D341Med (cell line): Measurements from ENCODE around the gene PARD6G.
A peak's percentile ranks its signal among the peaks of the same experiment; 100 is the strongest.

Experiments
- DNase-seq: peaks from one replicate; pipeline ENCODE4 v3.0.0; 2012; ENCODE audit warnings: low spot score

Gene PARD6G

DNA sequence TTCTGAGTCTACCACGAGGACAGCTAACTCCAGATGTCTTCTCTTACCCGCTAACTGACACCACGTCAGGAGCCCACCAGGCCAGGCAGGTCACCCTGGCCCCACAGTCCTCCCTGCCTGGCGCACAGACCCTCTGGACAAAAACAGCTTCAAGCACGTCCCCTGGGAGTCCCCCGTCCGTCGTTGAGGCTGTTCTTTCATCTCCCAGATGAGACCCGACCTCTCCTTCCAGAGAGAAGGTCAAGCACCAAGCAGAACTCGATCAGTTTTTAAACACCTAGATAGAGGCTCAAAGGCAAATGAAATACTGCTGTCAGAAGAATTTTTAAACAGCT lies 57.8 kb downstream of the PARD6G start:
- no peak for DNase-seq

DNA sequence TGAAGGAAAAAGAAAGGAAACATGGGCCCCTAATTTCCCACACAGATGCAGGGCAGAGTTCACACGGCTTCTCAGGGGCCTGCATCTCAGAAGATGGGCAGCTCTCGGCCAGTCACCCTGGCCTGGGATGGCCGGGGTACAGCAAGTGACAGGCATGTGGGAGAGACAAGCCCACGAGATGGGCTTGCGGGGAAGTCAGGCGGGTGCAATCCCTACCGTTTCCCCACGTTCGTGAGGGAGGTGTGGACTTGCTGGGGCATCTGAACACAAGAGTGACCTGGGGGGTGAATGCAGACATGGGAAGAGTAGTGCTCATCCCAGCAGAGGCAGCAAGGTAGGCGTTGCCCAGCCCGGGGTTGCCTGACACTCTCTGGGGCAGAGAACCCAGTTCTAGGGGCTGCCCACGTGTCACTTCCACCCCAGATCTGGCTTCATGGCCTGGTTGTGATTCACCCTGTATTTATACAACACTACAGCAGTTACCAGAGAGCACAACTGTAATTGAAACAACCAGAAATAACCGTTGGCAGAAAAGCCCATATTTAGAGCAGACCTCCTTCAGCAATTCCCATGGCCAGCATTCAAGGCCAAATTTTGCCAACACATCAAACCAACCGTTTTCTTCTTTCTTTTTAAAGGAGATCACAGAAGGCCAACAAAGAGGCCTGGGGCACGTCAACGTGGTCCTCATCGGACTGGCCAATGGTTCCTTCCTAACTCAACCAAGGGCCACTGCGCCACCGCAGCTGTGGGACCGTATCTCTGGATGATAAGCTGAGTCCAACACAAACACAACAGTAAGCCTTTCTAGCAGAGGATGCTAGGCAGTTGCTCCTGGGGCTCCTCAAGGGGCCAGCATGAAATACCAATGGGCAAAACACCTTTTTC lies 58.4 kb downstream of the PARD6G start:
- no peak for DNase-seq

DNA sequence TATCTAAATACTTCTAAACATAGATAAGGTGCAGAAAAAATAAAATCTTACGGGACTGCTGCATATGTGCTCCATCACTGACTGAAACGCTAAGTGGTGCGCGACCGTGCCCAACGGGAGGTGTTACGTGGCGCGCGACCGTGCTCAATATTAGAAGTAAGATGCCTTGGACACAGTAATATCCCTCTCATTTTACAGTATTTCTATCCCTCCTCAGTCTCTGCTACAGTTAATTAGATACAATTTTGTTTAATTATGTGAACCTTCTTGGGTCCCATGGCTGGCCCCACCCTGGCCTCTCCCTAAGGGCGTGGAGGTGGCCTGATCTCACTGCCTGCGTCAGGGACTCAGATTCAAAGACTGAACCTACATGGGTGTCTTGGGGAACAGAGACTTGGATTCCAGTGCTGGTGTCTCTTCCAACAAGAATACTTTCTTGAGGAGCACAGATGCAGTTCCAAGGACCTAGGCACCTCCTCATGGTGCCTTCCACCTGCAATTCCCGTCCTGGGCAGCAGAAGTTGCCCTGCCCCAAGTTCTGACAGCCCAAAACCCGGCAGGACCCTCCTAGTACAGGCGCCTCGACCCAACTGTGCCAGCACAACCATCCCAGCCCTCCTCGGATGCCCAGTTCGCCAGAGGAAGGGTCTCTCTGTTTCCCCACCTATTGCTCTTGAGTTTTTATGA lies 59.2 kb downstream of the PARD6G start:
- DNase-seq = no peak

DNA sequence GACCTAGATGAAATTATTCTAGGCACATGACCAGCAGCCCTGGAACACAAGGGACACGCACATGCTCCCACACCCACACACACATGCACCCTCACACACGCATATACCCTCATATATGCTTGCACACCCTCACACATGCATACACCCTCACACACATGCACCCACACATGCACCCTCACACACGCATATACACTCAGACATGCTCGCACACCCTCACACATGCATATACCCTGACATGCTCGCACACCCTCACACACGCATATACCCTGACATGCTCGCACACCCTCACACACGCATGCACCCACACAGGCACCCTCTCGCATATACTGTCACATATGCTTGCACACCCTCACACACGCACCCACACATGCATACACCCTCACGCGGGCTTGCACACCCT lies 61.8 kb downstream of the PARD6G start:
- no peak for DNase-seq

DNA sequence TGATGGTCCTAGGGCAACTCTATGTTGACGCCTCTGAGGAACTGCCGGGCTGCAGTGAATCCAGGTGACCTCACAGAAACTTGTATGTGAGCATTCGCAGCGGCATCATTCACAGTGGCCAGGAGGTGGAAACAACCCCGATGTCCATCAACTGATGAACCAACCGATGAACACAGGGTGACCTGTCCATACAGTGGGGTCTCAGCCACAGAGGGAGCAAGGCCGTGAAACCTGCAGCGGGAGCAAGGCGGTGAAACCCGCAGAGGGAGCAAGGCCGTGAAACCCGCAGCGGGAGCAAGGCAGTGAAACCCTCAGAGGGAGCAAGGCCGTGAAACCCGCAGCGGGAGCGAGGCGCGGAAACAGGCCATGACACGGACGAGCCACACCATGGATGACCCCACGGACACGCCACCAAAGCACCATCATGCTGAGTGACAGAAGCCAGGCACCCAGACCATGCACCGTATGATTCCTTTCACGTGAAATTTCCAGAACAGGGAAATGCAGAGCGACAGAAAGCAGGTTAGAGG lies 63.0 kb downstream of the PARD6G start:
- DNase-seq = no peak

DNA sequence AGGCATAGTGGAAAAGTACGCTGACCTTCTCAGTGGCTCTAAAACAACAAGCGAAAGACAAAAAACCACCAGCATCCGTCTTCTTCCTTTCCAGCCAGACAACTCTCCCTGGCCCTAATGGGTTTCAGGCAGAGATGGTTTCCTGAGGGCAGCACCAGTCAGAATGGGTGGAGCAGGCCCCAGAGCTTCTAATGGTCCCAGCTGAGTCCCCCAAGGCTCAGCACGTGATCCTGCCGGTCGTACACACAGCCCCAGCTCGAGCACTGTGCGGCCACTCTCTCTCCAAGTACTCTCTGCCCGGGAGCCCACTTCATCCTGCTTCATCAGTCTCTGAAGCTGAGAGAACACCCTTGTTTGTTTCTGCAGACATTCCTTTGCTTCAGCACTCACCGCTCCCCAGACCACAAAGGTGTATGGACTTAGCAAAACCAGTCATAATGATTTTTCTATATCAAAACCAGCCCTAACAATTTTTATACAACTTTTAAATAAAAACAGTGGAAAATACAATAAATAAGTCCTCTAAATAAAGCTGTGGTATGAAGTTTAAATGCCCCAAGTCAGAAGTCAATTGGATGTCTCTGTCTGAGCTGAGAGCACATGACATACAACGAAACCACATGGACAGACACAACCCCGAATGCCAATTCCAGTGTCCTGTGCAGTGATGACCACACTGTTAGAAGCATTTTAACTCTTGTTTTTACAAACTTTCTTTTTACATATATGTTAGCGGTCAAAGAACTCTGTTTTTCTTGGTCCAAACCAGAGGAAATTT lies 63.9 kb downstream of the PARD6G start:
- DNase-seq = no peak

DNA sequence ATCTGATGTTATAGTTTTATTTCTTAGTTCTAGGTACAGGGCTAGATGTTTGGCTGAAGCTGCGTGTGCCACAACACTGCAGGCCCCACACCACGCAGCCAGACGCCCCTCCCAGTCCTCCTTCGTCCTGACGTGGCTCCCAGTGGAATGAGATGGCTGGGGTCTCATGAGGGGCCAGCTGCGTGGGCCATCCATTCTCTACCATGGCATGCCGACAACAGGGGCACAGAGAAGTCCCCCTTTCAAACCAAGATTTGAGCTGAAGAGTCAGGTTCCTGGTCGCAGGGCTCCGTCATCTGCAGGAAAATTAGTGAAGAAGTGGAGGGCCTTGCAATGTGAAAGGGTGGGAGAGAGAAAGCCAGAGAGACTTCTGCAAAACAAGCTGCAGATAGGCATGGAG lies 64.5 kb downstream of the PARD6G start:
- no peak for DNase-seq

DNA sequence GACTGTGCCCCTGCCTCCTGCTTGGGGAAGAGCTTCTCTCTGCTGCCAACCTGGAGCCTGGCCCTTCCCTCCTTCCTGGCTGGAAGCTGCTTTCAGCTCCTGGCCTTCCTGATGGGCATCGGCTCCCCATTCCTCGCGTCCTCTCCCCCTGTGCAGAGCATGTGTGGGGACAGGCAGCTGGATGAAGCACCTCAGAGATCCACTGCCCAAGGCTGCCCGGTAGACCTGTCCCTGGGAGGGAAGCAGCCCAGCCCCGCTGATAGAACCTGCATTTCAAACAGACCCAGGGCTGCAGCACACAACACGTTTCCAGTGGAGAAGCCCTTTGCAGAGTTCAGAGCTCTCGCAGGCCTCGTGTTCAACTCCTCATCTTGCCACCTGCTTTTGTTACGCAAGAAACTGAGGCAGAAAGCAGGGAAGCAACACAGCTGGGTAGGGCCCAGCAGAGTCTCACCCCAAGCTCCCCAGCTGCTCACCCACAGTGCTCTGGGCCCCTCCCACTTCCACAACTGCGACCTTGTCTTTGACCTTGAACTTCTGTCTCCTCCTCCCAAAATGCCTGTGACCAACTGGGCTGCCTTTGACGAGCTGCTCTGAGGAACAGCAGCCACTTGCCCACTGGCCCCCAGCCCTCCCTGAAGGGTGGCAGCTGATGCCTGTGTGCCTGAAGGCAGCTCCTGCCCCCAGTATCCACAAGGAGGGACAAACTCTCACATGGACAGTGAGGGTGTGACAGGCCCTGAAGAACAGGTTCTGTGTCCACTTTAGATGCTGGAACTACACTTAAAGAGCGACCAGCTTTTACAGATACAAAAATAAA lies 65.5 kb downstream of the PARD6G start:
- DNase-seq = no peak

DNA sequence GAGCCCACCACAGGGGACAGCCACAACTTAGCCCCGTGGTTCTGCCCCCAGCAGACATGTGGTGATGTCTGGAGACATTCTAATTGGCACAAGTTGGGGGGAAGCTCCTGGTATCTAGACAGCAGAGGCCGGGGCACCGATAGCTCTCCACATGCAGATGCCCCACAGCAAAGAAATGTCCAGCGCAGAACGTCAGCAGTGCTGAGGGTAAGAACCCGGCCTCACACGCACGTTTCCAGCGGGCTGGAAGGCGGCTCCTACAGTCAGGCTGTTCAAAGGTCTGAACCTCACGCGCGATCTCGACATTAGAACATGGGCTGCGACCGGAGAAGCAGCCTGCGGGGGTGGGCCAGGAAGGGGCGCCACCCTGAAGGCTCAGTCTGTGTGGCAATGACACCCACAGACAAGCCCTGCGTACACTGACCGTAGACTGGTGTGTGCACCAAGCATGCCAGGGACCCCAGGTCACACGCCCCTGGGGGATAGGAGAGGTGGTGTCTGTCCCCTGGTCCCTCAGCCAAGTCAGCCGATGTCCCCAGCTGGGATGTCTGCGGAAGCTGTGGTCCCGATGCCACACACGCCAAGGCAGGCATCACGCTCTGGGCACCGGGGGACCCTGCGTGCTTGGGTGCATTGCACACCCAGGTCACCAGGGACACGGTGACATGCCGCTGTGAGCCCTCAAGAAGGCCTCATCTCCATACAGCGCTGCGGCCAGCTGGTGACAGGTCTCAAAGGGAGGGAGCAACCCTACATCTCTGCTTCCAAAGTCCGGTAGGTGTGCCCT lies 66.3 kb downstream of the PARD6G start:
- DNase-seq = peak; percentile 43

DNA sequence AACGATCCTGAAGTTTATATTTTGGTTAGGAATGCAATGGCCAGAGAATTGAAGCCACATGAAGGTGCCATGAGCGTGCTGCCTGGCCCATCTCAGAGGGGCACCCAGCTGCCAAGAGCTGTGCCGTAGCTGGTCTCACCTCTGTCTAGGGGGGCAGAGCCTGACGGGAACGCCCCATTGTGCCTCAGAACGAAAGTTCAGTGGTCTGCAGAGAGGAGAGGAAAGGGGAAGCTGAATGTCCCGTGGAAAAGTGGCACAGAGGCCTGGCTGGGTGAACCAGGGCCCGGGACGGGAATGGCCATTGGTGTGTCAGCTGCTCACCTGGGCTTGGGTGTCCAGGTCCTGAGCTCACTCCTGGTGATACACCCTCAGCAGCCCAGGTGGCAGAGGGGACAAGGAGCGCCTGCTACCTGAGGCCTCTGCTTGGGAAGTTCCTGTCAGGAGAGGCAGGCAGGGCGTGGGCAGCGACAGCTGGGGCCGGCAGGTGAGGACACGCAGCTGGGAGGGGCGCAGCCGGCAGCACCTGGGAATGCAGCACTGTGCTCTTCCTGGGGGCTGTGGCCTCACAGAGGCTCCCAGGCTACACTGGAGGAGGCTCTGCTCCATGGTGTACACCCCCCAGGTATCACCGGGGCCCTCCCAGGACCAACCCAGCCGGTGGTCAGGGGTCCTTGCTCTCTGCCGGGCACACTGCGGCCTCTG lies 67.3 kb downstream of the PARD6G start:
- peak; percentile 38 for DNase-seq

DNA sequence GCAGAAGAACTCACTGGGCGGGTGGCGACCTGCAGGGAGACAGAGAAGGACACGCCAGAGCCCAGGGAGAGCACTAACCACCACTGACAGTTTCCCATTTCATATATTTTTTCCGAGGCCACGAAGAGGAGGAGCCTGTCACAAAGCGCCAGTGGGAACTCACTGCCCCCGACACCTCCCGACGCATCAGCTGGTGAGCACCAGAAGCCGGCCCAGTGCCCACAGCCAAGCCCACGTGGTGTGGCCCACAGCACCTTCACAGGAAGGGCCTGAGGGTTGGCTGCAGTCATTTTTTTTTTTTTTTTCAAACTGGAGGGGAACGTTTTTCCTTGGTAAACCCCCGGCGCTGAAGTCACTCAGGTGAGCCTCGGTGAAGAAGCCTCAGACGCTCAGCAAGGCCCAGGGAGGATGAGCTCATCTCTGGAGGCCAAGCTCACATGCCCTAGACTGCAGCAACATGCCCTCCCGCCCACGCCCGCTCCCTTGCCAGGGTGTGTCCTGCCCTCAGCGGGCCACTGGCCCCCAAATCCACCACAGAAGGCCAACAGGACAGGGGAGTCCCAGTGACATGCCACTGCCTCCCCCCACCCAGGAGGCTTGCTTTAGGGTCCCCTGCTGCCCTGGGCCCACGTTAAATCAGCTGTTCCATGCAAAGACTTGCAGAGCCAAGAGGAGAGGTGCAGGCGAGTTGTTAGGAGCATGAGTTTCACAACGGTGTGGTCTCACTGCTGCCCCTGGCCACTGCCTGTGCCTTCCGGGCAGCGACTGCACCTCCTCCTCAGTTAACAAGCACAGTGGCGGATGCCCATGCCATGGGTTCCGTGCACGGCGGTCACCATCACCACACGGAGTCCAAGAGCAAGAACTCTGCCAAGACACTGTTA lies 68.1 kb downstream of the PARD6G start:
- DNase-seq = peak; percentile 39

DNA sequence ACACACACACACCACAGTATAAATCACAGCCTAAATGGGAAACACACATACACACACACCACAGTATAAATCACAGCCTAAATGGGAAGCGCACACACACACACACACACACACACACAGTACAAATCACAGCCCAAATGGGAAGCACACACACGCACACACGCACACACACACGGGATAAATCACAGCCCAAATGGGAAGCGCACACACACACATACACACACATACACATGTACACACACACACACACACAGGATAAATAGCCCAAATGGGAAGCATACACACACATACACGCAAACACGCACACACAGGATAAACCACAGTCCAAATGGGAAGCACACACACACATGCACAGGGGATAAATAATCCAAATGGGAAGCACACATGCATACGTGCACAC lies 70.2 kb downstream of the PARD6G start:
- DNase-seq = no peak

DNA sequence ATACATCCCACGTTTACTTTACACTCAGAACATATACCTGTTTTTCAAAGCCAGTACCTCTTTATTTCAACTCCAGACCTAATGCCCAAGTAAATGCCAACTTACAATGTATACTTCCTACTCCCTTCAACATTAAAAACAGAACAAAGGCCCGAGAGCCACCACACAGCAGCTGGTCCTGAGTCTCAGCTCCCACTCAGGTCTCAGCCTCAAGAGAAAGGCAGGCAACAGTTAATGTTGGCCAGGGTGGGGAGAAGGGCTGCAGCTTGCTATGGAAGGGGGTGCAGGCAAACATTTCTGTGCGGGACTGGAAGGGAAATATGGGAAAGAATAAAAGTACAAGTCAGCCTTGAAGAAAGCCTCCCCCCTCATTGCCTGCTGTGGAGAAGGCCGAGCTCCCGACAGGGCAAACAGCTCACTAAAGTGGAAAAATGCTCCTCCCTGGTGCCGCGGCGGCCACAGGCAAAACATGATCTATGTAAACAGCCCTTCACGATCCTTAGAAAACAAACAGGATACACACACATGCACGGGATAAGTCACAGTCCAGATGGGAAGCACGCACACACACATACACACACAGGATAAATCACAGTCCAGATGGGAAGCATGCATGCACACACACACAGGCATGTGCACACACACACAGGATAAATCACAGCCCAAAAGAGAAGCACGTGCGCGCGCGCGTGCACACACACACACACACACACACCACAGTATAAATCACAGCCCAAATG lies 70.8 kb downstream of the PARD6G start:
- peak; percentile 45 for DNase-seq

DNA sequence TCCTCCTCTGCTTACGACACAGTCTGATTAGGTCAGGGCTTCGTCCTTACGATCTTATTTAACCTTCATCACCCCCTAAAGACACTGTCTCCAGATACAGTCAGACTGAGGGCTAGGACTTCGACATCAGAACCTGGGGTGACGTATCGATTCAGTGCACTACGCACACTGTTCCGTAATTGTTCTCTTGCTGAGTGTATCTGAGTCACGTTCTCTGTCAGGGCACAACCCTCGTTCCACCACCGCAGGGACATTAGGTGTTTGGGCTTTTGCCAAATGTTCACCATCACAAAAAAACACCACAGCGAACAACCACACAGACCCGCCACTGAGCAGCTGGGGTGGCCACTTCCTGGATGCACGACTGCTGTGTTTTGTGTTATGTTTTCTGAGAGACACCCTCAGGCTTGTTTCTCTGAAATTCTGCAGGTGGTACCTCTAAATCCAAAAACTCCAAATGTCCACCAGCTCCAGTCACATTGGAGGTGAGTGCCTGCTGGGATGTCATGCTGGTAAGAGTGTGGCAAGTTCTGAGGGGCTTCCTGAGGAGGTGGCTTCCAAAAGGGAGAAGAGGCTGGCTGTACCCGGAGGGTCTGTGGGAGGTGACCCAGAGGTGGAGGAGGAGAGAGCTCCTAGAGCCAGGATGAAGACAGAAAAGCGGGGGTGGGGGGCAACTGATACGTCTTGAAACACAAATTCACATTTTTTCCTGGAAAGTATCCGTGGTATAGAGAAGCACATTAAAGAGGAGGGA lies 71.7 kb downstream of the PARD6G start:
- peak; percentile 33 for DNase-seq

DNA sequence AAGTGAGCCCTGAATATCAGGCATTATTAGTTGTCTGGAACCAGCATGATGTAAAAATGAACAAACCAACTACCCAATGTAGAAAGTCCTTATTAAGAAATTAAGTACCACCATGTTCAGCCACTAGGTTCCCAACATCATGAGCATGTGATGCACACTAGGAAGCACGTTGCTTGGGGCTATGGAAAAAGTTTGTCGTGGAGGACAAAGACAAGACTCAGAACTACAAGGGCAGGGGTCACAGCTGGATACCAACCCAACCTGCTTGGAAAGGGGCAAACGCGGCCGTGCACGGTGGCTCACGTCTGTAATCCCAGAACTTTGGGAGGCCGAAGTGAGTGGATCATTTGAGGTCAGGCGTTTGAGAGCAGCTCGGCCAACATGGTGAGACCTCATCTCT lies 74.3 kb downstream of the PARD6G start:
- no peak for DNase-seq

DNA sequence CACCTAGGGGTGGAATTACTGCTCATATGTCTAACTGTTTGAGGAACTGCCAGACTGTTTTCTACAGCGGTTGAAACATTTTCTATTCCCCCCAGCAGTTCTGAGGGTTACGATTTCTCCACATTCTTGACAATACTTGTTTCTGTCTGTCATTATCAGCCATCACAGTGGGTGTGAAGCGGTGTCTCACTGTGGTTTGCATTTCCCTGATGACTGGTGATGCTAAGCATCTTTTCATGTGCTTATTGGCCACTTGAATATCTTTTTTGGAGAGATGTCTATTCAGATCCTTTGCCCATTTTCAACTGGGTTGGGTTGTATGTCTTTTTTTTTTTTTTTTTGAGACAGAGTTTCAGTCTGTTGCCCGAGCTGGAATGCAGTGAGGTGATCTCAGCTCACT lies 75.3 kb downstream of the PARD6G start:
- DNase-seq = no peak

DNA sequence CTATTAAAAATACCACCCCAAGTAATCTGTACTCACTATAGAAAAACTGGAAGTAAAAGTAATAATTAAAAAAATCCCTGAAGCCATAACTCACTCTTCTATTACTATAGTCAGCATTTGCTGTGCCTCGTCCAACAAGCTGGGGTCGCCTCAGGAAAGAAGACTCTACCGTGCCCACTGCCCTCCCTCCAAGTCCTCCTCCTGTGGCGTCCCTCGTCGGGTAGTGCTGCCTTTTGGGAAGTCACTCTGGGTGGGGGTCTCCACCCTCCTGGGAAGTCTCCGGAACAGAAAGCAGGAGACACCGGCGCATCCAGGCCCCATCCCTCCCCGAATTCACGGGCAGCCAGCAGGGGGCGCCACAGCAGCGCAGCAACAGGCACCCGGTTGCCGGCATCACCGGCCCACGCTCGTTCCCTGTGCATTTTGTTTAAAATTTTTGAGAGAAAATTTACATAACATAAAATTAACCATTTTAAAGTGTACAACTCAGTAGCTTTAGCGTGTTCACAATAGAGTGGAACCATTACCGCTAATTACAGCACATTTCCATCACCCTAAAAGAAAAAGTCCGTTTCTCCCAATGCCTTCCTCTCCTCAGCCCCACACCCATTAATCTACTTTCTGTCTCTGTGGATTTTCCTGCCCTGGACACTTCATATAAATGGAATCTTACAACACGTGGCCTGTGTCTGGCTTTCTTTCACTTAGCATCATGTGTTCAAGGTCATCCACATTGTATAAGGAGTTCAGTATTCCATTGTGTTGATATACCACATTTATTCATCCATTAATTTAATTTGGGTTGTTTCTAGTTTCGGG lies 76.1 kb downstream of the PARD6G start:
- peak; percentile 76 for DNase-seq
